ENCODE results near the gene SLC12A6.
"Not testable (repeated sequence)": the region's sequence is repeated elsewhere in the genome, so short reads cannot be mapped to it uniquely, and the experiment has no call there.

SLC12A6 gene

DNA sequence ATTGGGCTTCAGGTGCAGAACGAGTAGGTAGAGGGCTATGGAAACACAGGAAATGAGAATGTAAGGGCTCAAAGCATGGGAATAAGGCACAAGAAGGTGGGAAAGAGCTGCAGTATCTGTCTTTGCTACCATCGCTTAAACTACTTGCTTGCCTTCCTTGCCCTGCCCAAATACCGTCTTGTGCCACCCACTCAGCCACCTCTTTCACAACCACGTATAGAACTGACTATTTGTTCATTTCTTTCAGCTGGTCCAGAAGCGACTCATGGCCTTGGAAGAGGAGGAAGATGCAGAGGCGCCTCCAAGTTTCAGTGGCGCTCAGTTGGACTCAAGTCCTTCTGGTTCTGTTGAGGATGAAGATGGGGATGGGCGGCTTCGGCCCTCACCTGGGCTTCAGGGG, 17.7 kb upstream of the SLC12A6 start:
- DNase-seq: no peak

DNA sequence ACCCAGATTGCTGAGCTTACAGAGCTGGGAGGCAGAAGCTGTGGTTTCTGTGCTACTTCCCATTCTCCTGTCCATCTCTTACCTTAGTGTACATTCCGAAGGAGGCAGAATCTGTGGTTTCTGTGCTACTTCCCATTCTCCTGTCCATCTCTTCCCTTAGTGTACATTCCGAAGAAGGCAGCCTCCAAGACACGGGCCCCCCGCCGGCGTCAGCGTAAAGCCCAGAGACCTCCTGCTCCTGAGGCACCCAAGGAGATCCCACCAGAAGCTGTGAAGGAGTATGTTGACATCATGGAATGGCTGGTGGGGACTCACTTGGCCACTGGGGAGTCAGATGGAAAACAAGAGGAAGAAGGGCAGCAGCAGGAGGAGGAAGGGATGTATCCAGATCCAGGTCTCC, 16.7 kb upstream of the SLC12A6 start:
- DNase-seq: no peak

GRCh38 chr15:34353627-34354026, 16.0 kb upstream of the SLC12A6 start:
- no peak for DNase-seq

DNA sequence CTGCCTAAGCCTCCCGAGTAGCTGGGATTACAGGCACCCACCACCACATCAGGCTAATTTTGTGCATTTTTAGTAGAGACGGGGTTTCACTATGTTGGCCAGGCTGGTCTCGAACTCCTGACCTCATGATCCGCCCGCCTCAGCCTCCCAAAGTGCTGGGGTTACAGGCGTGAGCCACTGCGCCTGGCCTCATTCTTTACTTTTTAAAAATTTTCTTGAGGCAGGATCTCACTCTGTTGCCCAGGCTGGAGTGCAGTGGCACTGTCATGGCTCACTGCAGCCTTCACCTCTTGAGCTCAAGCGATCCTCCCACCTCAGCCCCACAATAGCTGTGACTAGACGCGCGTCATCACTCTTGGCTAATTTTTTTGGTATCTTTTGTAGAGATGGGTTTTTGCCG, 15.4 kb upstream of the SLC12A6 start:
- DNase-seq: not testable (repeated sequence)

DNA sequence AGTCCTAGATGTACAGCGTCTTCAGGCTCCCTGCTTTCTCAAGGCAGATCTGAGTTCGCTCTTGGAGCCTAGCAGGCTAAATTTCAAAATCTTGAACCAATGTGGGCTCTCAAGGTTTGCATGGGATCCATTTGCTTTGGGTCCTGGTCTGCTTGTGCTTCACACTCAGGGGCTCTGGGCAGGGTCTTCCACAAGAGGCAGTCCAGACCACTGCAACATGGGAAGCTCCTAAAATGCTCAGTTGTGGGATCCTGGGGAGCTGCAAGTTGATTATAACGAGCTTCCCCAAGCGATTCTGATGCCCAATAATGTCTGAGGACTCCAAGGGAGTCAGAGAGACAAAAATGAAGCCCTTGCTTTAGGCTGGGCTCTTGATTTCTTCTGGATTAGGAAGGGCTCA, 12.2 kb upstream of the SLC12A6 start:
- no peak for DNase-seq

GRCh38 chr15:34348735-34349300, 11.2 kb upstream of the SLC12A6 start:
- DNase-seq: no peak

DNA sequence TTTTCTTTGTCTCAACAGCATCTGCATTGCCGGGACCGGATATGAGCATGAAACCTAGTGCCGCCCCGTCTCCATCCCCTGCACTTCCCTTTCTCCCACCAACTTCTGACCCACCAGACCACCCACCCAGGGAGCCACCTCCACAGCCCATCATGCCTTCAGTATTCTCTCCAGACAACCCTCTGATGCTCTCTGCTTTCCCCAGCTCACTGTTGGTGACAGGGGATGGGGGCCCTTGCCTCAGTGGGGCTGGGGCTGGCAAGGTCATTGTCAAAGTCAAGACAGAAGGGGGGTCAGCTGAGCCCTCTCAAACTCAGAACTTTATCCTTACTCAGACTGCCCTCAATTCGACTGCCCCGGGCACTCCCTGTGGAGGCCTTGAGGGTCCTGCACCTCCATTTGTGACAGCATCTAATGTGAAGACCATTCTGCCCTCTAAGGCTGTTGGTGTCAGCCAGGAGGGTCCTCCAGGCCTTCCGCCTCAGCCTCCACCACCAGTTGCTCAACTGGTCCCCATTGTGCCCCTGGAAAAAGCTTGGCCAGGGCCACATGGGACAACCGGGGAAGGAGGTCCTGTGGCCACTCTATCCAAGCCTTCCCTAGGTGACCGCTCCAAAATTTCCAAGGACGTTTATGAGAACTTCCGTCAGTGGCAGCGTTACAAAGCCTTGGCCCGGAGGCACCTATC, 10.5 kb upstream of the SLC12A6 start:
- DNase-seq: no peak

- peak; percentile 91 for DNase-seq
Measured at GRCh38 chr15:34342737-34343575, 5.4 kb upstream of the SLC12A6 start, which contains the start of the genes NOP10 and NUTM1. Gene NOP10 (minus strand): TSS chr15:34343136. CDS start chr15:34343073, 63 bp downstream. Gene NUTM1 (plus strand): TSS chr15:34343315. CDS start chr15:34343697, 382 bp downstream.

GRCh38 chr15:34342213-34342736, 4.7 kb upstream of the SLC12A6 start:
- DNase-seq: not testable (repeated sequence)

DNA sequence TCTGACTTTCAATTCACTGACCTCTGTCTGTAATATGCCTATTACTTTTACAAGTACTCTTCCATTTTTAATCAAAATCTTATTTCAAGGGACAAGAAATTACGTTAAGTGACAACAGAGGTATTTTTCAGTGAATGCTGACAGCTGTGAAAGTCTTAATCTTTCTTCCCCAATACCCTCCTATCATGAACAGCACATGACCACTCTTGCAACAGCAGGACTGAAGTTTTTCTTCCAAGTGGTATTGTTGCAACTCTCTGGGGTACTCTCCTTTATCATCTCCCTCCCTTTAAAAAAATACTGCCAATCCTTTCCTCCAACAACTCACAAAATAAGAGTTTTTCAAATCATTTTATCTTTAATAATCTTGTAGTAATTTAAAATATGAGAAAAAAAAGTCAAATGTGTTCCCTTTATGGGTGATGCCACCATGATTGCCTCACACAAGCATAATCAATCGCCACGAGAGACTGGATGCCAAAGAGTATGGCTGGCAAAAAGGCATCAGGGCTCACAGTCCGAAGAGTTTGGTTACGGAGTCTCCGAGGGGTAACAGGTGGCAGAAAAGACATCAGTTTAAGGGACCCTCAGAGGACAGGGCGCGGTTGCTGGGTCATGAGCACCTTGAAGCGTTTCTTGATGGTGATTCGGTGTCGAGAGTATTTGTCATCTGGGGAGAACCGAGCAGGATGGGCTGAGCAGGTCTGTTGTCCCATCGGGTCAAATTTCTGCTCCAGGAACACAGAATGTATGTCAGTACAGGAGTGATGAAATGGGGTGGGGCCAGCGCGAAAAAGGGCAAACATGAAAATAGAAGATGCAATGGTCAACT, 4.0 kb upstream of the SLC12A6 start:
- no peak for DNase-seq

DNA sequence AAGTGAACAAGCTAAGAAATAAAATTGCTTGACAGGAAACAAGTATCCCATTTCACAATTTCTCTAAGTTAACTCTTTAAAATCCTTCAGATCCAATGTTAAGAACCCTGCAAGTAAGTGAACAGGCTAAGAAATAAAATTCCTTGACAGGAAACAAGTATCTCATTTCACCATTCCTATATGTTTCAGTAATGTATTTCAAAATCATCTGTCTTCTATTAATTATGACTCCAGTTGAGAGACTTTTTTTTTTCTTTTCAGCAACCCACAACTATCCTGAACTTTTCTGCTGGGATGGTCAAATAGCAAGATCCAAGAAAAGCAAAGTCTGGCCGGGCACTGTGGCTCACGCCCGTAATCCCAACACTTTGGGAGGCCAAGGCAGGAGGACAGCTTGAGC, 2.4 kb upstream of the SLC12A6 start:
- DNase-seq: no peak

GRCh38 chr15:34338347-34338746, 766 bp upstream of the SLC12A6 start:
- DNase-seq: no peak

GRCh38 chr15:34336991-34337556, 507 bp downstream of the SLC12A6 start:
- no peak for DNase-seq

- DNase-seq: no peak
Measured at GRCh38 chr15:34336231-34336990, 1.2 kb downstream of the SLC12A6 start.

- DNase-seq: no peak
Measured at GRCh38 chr15:34335176-34336032, 2.2 kb downstream of the SLC12A6 start.

- no peak for DNase-seq
Measured at GRCh38 chr15:34334672-34335071, 2.9 kb downstream of the SLC12A6 start.

- DNase-seq: no peak
Measured at GRCh38 chr15:34332553-34333120, 4.9 kb downstream of the SLC12A6 start.

DNA sequence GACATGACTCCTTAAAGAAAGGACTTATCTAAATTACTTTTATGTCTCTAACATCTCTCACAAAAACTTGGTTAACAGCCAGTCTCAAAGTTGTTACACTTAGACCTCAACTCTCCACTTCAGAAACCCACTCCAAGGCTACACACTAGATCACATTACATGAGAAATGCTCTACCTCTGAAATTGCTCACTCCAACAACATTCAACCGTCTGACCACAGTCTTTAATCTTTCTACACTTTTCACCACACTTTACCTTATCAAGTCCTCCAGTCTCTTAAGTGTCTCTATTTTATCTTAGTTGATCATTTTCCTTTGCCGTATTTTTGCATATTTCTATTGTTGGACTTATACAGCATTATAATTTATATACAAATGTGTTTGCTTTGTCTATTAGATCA, 5.8 kb downstream of the SLC12A6 start:
- DNase-seq: no peak

DNA sequence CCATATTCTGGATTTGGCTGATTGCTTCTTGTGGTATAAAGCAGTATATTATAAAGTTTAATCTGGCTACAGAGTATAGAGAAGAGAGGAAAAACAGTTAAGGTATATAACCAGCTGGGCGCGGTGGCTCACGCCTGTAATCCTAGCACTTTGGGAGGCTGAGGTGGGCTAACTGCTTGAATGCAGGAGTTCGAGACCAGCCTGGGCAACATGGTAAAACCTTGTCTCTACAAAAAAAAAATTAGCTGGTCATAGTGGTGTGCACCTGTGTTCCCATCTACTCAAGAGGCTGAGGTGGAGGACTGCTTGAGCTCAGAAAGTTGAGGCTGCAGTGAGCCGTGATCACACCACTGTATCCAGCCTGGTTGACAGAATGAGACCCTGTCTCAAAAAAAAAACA, 7.3 kb downstream of the SLC12A6 start:
- DNase-seq: no peak

DNA sequence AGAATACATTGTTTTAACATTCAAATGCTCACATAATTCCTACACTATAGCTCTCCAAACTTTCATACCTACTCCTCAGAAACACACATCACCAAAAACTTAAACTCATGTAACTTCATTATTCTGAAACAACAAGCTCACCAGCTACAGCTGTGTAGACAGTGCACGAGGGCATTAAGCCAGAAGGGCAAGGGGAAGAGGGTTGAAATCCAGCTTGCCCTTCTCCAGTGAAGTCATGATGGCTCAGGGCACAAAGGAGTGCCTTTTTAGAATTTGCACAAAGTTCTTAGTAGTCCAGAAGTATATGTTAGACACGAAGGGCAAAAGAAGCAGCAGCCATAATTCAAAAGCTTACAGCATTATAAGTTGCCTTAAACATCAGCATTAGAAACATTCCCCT, 8.6 kb downstream of the SLC12A6 start:
- no peak for DNase-seq

All from NK-92 treated with Interleukin-12 subunit alpha and Interleukin-12 subunit beta, amount 100 ng/mL, for 24 hours (cell line).